Measurements from ENCODE around the gene BAZ1B. TPM values are rescaled to one million over a fixed set of nuclear protein-coding genes. Genes with fewer than 3 reads are reported as not detected.

BAZ1B gene
- total RNA-seq, 1 experiment from 2014 or later: 66.3 TPM

DNA sequence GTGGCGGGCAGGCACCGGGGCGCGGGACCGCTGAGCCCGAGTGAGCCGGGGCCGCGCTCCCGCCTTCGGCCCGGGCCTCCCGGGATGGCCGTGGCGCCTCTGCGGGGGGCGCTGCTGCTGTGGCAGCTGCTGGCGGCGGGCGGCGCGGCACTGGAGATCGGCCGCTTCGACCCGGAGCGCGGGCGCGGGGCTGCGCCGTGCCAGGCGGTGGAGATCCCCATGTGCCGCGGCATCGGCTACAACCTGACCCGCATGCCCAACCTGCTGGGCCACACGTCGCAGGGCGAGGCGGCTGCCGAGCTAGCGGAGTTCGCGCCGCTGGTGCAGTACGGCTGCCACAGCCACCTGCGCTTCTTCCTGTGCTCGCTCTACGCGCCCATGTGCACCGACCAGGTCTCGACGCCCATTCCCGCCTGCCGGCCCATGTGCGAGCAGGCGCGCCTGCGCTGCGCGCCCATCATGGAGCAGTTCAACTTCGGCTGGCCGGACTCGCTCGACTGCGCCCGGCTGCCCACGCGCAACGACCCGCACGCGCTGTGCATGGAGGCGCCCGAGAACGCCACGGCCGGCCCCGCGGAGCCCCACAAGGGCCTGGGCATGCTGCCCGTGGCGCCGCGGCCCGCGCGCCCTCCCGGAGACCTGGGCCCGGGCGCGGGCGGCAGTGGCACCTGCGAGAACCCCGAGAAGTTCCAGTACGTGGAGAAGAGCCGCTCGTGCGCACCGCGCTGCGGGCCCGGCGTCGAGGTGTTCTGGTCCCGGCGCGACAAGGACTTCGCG is 88.0 kb downstream of the BAZ1B start (continued):
- peak; percentile 67; the same call in 1 of the 2 replicates for TF ChIP-seq ZNF317 (CRISPR knock-in tag; IDR thresholded peaks at IDR 0.05; ENCODE audit: borderline replicate concordance, low read depth)
- TF ChIP-seq SOX15 (CRISPR knock-in tag; IDR thresholded peaks at IDR 0.05): no peak
- TF ChIP-seq, protein P1, sequence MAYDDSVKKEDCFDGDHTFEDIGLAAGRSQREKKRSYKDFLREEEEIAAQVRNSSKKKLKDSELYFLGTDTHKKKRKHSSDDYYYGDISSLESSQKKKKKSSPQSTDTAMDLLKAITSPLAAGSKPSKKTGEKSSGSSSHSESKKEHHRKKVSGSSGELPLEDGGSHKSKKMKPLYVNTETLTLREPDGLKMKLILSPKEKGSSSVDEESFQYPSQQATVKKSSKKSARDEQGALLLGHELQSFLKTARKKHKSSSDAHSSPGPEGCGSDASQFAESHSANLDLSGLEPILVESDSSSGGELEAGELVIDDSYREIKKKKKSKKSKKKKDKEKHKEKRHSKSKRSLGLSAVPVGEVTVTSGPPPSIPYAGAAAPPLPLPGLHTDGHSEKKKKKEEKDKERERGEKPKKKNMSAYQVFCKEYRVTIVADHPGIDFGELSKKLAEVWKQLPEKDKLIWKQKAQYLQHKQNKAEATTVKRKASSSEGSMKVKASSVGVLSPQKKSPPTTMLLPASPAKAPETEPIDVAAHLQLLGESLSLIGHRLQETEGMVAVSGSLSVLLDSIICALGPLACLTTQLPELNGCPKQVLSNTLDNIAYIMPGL (CRISPR knock-in tag; IDR thresholded peaks at IDR 0.05): peak; percentile 68
- TF ChIP-seq, protein P2, sequence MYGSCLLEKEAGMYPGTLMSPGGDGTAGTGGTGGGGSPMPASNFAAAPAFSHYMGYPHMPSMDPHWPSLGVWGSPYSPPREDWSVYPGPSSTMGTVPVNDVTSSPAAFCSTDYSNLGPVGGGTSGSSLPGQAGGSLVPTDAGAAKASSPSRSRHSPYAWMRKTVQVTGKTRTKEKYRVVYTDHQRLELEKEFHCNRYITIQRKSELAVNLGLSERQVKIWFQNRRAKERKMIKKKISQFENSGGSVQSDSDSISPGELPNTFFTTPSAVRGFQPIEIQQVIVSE (CRISPR knock-in tag; IDR thresholded peaks at IDR 0.05; ENCODE audit: borderline replicate concordance): no peak
- TF ChIP-seq KAT7 (CRISPR knock-in tag; IDR thresholded peaks at IDR 0.05; ENCODE audit: borderline replicate concordance): peak; percentile 99
- TF ChIP-seq ZNF263 (CRISPR knock-in tag; IDR thresholded peaks at IDR 0.05; ENCODE audit: low read depth): peak; percentile 78
- peak; percentile 98 for TF ChIP-seq RELA (CRISPR knock-in tag; IDR thresholded peaks at IDR 0.05; ENCODE audit: borderline replicate concordance)
- TF ChIP-seq NFATC4 (CRISPR knock-in tag; IDR thresholded peaks at IDR 0.05): no peak
- TF ChIP-seq, protein P3, sequence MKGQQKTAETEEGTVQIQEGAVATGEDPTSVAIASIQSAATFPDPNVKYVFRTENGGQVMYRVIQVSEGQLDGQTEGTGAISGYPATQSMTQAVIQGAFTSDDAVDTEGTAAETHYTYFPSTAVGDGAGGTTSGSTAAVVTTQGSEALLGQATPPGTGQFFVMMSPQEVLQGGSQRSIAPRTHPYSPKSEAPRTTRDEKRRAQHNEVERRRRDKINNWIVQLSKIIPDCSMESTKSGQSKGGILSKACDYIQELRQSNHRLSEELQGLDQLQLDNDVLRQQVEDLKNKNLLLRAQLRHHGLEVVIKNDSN (CRISPR knock-in tag; IDR thresholded peaks at IDR 0.05): peak; percentile 83
- no peak for TF ChIP-seq HMGA2 (CRISPR knock-in tag; IDR thresholded peaks at IDR 0.05)
- TF ChIP-seq RORB (CRISPR knock-in tag; IDR thresholded peaks at IDR 0.05): no peak
- TF ChIP-seq, protein P4, sequence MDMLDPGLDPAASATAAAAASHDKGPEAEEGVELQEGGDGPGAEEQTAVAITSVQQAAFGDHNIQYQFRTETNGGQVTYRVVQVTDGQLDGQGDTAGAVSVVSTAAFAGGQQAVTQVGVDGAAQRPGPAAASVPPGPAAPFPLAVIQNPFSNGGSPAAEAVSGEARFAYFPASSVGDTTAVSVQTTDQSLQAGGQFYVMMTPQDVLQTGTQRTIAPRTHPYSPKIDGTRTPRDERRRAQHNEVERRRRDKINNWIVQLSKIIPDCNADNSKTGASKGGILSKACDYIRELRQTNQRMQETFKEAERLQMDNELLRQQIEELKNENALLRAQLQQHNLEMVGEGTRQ (CRISPR knock-in tag; IDR thresholded peaks at IDR 0.05): peak; percentile 3; the same call in 1 of the 2 replicates
- TF ChIP-seq, protein P5, sequence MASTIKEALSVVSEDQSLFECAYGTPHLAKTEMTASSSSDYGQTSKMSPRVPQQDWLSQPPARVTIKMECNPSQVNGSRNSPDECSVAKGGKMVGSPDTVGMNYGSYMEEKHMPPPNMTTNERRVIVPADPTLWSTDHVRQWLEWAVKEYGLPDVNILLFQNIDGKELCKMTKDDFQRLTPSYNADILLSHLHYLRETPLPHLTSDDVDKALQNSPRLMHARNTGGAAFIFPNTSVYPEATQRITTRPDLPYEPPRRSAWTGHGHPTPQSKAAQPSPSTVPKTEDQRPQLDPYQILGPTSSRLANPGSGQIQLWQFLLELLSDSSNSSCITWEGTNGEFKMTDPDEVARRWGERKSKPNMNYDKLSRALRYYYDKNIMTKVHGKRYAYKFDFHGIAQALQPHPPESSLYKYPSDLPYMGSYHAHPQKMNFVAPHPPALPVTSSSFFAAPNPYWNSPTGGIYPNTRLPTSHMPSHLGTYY (CRISPR knock-in tag; IDR thresholded peaks at IDR 0.05): no peak
- TF ChIP-seq, protein P6, sequence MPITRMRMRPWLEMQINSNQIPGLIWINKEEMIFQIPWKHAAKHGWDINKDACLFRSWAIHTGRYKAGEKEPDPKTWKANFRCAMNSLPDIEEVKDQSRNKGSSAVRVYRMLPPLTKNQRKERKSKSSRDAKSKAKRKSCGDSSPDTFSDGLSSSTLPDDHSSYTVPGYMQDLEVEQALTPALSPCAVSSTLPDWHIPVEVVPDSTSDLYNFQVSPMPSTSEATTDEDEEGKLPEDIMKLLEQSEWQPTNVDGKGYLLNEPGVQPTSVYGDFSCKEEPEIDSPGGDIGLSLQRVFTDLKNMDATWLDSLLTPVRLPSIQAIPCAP (CRISPR knock-in tag; IDR thresholded peaks at IDR 0.05): peak; percentile 98
- TF ChIP-seq, protein P7, sequence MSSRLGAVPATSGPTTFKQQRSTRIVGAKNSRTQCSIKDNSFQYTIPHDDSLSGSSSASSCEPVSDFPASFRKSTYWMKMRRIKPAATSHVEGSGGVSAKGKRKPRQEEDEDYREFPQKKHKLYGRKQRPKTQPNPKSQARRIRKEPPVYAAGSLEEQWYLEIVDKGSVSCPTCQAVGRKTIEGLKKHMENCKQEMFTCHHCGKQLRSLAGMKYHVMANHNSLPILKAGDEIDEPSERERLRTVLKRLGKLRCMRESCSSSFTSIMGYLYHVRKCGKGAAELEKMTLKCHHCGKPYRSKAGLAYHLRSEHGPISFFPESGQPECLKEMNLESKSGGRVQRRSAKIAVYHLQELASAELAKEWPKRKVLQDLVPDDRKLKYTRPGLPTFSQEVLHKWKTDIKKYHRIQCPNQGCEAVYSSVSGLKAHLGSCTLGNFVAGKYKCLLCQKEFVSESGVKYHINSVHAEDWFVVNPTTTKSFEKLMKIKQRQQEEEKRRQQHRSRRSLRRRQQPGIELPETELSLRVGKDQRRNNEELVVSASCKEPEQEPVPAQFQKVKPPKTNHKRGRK (CRISPR knock-in tag; IDR thresholded peaks at IDR 0.05; ENCODE audit: borderline replicate concordance): no peak
- peak; percentile 91 for TF ChIP-seq ATF1 (CRISPR knock-in tag; IDR thresholded peaks at IDR 0.05)
- peak; percentile 67; the same call in 1 of the 2 replicates for TF ChIP-seq CBFB (CRISPR knock-in tag; IDR thresholded peaks at IDR 0.05; ENCODE audit: low read depth)
- peak; percentile 97 for TF ChIP-seq ZNF232 (CRISPR knock-in tag; IDR thresholded peaks at IDR 0.05)
- peak; percentile 71; the same call in 1 of the 2 replicates for TF ChIP-seq MYBL2 (CRISPR knock-in tag; IDR thresholded peaks at IDR 0.05)
- TF ChIP-seq, protein P8, sequence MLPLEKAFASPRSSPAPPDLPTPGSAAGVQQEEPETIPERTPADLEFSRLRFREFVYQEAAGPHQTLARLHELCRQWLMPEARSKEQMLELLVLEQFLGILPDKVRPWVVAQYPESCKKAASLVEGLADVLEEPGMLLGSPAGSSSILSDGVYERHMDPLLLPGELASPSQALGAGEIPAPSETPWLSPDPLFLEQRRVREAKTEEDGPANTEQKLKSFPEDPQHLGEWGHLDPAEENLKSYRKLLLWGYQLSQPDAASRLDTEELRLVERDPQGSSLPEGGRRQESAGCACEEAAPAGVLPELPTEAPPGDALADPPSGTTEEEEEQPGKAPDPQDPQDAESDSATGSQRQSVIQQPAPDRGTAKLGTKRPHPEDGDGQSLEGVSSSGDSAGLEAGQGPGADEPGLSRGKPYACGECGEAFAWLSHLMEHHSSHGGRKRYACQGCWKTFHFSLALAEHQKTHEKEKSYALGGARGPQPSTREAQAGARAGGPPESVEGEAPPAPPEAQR (CRISPR knock-in tag; IDR thresholded peaks at IDR 0.05): no peak
- TF ChIP-seq, protein P9, sequence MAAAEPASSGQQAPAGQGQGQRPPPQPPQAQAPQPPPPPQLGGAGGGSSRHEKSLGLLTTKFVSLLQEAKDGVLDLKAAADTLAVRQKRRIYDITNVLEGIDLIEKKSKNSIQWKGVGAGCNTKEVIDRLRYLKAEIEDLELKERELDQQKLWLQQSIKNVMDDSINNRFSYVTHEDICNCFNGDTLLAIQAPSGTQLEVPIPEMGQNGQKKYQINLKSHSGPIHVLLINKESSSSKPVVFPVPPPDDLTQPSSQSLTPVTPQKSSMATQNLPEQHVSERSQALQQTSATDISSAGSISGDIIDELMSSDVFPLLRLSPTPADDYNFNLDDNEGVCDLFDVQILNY (CRISPR knock-in tag; IDR thresholded peaks at IDR 0.05): peak; percentile 96
- TF ChIP-seq ZNF396 (CRISPR knock-in tag; IDR thresholded peaks at IDR 0.05; ENCODE audit: borderline replicate concordance): no peak
- TF ChIP-seq NFE2L1 (CRISPR knock-in tag; IDR thresholded peaks at IDR 0.05): peak; percentile 92
- TF ChIP-seq ZNF416 (CRISPR knock-in tag; IDR thresholded peaks at IDR 0.05): 0 out of 2 replicates have a peak, but pooled peaks have one; percentile 24
- TF ChIP-seq, protein P10, sequence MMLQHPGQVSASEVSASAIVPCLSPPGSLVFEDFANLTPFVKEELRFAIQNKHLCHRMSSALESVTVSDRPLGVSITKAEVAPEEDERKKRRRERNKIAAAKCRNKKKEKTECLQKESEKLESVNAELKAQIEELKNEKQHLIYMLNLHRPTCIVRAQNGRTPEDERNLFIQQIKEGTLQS (CRISPR knock-in tag; conservative IDR thresholded peaks at IDR 0.05): peak; percentile 88
- TF ChIP-seq, protein P11, sequence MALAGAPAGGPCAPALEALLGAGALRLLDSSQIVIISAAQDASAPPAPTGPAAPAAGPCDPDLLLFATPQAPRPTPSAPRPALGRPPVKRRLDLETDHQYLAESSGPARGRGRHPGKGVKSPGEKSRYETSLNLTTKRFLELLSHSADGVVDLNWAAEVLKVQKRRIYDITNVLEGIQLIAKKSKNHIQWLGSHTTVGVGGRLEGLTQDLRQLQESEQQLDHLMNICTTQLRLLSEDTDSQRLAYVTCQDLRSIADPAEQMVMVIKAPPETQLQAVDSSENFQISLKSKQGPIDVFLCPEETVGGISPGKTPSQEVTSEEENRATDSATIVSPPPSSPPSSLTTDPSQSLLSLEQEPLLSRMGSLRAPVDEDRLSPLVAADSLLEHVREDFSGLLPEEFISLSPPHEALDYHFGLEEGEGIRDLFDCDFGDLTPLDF (CRISPR knock-in tag; IDR thresholded peaks at IDR 0.05): peak; percentile 97
- TF ChIP-seq MXD4 (CRISPR knock-in tag; IDR thresholded peaks at IDR 0.05; ENCODE audit: borderline replicate concordance): no peak

Data from WTC11 (cell line).